Progenitor cell of endocrine pancreas (in vitro differentiated cells): ENCODE results near the gene EXD3. TPM values are rescaled to one million over a fixed set of nuclear protein-coding genes. Genes with fewer than 3 reads are reported as not detected.

Experiments
- DNase-seq: peaks from one replicate; pipeline ENCODE4 v3.0.0; 2021; ENCODE audit warnings: low spot score; ENCODE audit not compliant: unreplicated experiment
- H3K27ac Mint-ChIP-seq: 2 replicates; pipeline ENCODE4 v1.8.0; 2021; ENCODE audit warnings: mild to moderate bottlenecking, moderate library complexity, mixed read lengths
- H3K27me3 Mint-ChIP-seq: 2 replicates; pipeline ENCODE4 v1.8.0; 2021; ENCODE audit warnings: mixed read lengths
- H3K36me3 Mint-ChIP-seq: 2 replicates; pipeline ENCODE4 v1.8.0; 2022; ENCODE audit warnings: mixed read lengths; ENCODE audit not compliant: insufficient read depth
- H3K4me1 Mint-ChIP-seq: 2 replicates; pipeline ENCODE4 v1.8.0; 2021; ENCODE audit warnings: low read depth, mixed read lengths
- H3K4me3 Mint-ChIP-seq: 2 replicates; pipeline ENCODE4 v1.8.0; 2021; ENCODE audit warnings: low read depth, mild to moderate bottlenecking, moderate library complexity, mixed read lengths
- H3K9me3 Mint-ChIP-seq: 2 replicates; pipeline ENCODE4 v1.8.0; 2021; ENCODE audit warnings: low read depth, mixed read lengths
- total RNA-seq: library from RNA; stranded (reverse); gene quantifications from 2 replicates; pipeline ENCODE4 v1.2.1, GENCODE V29; 2021
- TF ChIP-seq, protein P1 (sequence below): fragments of 200-600 bp; sonication (generic); IDR thresholded peaks from one replicate; pipeline ENCODE4 v1.5.0; 2021; ENCODE audit warnings: antibody characterized with exemption, mild to moderate bottlenecking; ENCODE audit not compliant: unreplicated experiment

Gene EXD3
- total RNA-seq, 1 donor from 2014 or later = 31.7 TPM

DNA sequence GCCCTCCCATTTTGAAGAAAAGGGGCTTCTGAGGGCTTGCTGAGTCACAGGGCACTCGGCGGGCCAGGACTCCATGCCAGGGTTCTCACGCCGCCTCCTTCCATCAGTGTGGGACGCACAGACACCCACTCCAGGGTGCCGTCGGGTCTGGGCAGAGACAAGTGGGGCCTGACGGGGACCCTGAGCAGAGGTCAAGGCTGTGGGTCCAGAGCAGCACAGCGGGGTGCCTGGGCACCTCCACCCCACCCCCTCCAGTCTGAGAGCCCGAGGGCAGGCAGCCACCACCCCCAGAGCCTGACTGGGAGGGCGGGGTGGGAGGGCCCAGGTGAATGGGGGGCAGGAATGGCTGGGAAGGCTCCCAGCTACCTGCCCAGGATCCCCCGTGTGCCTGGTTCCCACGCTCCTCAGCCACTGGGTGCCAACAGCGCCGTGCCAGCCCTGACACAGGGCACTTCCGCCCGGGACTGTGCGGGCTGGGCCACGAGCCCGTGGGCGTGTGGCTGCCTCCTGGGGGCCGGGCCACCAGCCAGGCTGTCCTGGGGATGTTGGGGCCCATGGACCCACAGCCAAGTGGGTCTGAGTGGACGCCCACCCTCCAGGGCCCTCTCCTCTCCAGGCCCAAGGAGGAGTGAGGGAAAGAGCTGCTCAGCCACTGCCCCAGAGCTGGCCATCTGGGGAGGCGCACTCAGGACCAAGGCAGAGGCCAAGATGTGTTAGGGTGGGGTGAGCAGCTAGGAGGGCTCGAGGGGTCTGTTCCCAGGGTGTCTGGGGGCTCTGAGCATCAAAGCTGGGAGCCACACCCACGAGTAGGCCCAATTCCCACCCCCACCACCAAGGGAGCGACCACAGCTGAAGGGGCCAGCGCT lies 110.7 kb downstream of the EXD3 start:
- Mint-ChIP-seq H3K4me3 (no peak overlapping the region), H3K36me3 (no peaks in the 10 kb centered on the region), H3K27ac (no peak overlapping the region), H3K9me3 (no peaks in the 10 kb centered on the region), H3K4me1 (peaks cover 18% of the 10 kb centered on the region), H3K27me3 (no peaks in the 10 kb centered on the region)
- DNase-seq = no peak
- TF ChIP-seq, protein P1, sequence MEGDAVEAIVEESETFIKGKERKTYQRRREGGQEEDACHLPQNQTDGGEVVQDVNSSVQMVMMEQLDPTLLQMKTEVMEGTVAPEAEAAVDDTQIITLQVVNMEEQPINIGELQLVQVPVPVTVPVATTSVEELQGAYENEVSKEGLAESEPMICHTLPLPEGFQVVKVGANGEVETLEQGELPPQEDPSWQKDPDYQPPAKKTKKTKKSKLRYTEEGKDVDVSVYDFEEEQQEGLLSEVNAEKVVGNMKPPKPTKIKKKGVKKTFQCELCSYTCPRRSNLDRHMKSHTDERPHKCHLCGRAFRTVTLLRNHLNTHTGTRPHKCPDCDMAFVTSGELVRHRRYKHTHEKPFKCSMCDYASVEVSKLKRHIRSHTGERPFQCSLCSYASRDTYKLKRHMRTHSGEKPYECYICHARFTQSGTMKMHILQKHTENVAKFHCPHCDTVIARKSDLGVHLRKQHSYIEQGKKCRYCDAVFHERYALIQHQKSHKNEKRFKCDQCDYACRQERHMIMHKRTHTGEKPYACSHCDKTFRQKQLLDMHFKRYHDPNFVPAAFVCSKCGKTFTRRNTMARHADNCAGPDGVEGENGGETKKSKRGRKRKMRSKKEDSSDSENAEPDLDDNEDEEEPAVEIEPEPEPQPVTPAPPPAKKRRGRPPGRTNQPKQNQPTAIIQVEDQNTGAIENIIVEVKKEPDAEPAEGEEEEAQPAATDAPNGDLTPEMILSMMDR = no peak

DNA sequence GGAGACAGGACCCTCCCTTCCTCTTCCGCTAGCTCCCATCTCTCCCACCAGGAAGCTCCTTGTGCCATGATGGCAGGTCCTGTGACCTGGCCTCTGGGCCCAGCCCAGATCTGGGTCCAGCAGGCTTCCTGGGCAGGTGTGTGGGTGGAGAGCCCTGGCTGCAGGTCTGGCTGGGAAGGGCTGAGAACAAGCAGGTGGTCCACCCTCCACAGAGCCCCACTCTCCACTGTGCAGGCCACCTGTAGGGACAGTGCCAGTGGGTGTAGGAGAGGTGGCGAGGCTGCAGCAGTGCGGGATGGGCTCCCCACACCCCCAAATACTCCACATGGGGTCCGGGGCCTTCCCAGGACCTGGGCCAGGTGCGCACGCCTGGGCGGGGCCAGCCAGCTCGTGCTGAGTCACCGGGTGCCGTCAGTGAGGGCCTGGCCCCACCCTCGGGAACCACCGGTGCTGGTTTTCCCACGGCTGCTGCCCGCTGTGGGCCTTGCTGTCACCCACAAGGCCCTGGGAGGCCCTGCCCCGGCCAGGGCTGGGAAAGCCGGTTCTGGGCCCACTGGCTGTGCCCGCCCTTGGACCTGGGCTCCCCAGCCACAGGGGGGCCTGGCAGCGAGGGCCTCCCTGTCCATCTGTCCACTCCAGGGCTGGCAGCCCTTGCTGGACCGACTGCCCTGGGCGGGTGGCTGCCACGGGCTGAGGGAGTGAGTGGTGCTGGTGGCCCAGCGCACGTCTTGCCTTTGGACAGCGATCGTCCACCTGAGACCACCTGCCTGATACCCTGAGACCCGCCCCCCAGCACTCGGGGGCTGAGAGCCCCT lies 111.6 kb downstream of the EXD3 start:
- peak overlapping the region; percentile 59 for H3K27ac Mint-ChIP-seq
- no peaks in the 10 kb centered on the region for H3K27me3 Mint-ChIP-seq
- H3K36me3 Mint-ChIP-seq = no peaks in the 10 kb centered on the region
- no peaks in the 10 kb centered on the region for H3K9me3 Mint-ChIP-seq
- no peak overlapping the region for H3K4me3 Mint-ChIP-seq
- peaks cover 18% of the 10 kb centered on the region for H3K4me1 Mint-ChIP-seq
- TF ChIP-seq, protein P1 = no peak
- DNase-seq = peak; percentile 21

DNA sequence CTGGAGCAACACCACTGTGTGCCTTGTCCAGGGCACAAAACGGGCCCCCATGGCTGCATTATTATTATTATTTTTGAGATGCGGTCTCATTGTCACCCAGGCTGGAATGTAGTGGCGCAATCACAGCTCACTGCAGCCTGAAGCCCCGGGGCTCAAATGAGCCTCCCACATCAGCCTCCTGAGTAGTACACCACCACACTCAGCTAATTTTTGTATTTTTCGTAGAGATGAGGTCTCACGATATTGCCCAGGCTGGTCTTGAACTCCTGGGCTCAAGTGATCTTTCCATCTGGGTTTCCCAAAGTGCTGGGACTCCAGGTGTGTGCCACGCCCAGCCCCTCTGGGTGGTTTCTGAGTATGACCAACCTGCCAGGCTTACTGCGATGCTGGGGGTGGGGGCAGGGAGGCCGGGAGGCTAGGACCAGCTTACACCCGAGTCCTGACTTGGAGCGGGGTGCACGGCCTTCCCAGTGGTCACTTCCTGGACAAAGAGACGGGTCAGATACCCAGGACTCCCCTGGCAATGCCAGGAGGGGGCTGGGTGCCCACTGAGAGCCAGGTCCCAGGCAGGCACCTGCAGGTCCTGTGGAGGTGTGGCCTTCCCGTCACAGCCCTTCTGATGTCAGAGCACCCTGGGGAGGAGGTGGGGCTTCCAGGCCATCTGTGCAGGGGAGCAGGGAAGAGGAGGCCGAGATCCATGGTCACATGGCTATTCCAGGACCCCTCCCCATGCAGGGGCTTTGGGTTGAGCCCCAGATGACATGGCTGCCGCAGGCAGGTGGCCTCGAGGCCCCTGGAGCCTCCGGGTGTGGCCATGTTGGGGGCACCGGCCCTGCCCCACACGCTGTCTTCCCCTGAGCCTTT lies 112.5 kb downstream of the EXD3 start:
- no peak for DNase-seq
- H3K9me3 Mint-ChIP-seq = no peaks in the 10 kb centered on the region
- H3K4me3 Mint-ChIP-seq = no peak overlapping the region
- H3K36me3 Mint-ChIP-seq = no peaks in the 10 kb centered on the region
- no peak overlapping the region for H3K27ac Mint-ChIP-seq
- H3K27me3 Mint-ChIP-seq = no peaks in the 10 kb centered on the region
- peaks cover 18% of the 10 kb centered on the region for H3K4me1 Mint-ChIP-seq
- TF ChIP-seq, protein P1 = no peak

DNA sequence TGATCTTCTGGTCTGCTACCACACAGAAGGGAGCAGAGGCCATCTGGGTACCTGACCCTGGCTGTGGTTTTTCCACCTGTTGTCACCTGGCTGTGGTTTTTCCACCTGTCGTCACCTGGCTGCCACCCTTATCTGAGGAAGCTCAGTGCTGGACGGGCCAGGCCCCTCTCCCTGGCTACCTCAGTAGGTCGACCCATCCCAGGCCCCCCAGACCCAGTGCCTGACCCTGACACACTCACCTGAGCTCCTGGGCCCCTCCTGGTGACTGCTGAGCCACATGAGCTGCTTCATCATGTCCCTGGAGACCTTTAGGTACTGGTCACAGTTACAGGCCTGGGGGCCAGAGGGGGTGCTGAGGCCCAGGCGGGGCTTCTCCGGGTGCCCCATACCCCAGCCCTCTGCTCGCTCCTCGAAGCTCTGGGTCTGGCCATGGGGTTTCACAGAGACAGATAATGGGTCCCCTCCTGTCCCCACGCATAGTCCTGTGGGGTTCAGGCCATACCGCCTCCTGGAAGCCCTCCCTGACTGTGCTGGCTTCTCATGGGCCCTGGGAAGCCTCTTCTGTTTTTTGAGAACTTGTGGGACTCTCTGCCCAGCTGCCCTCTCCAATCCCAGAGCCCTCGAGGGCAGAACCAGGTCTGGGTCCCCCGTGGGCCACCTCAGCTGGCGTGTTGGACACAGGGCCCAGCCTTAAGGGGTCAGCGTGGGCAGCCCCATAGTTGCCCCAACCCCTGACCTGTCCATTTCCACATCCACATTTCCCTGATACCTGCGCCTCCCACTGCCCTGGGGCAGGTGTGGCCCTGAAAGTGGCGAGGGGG lies 113.4 kb downstream of the EXD3 start:
- no peak overlapping the region for H3K27ac Mint-ChIP-seq
- H3K36me3 Mint-ChIP-seq = no peaks in the 10 kb centered on the region
- DNase-seq = no peak
- H3K4me3 Mint-ChIP-seq = no peak overlapping the region
- TF ChIP-seq, protein P1 = no peak
- H3K4me1 Mint-ChIP-seq = peaks cover 22% of the 10 kb centered on the region
- no peaks in the 10 kb centered on the region for H3K9me3 Mint-ChIP-seq
- H3K27me3 Mint-ChIP-seq = no peaks in the 10 kb centered on the region
